K562 (cell line): ENCODE results near the gene ZDHHC8. TPM values are rescaled to one million over a fixed set of nuclear protein-coding genes. Genes with fewer than 3 reads are reported as not detected.

Experiments used
- BCOR ChIP-seq: fragments of 450-650 bp; IDR thresholded peaks from 2 replicates; pipeline ENCODE4 v1.6.1; 2016
- DACH1 ChIP-seq: fragments of 450-650 bp; IDR thresholded peaks from 2 replicates; pipeline ENCODE4 v1.6.1; 2018; ENCODE audit not compliant: partially characterized antibody
- HDAC1 ChIP-seq, 2 experiments: fragments of 450-650 bp; IDR thresholded peaks; 2 replicates each; pipeline ENCODE4 v1.6.1; 2016 to 2017; ENCODE audit warnings: inconsistent platforms in 1 of 2, mild to moderate bottlenecking in 1 of 2, moderate library complexity in 1 of 2
- HOXB6 ChIP-seq: fragments of 250-450 bp; sonication (Bioruptor Pico); IDR thresholded peaks from 2 replicates; pipeline ENCODE4 v1.5.1; 2022; ENCODE audit warnings: mild to moderate bottlenecking, borderline replicate concordance
- IRF2 ChIP-seq: sonication (generic); formaldehyde crosslinking; IDR thresholded peaks from 2 replicates; pipeline ENCODE4 v1.8.1; 2022; ENCODE audit warnings: mild to moderate bottlenecking, missing genetic modification reagents
- KDM1A ChIP-seq, 2 experiments: fragments of 450-650 bp; IDR thresholded peaks; 2 replicates each; pipeline ENCODE4 v1.6.1; 2016; ENCODE audit warnings: mild to moderate bottlenecking in 2 of 2
- MECOM ChIP-seq: fragments of 250-450 bp; sonication (Bioruptor Pico); IDR thresholded peaks from 2 replicates; pipeline ENCODE4 v1.8.0; 2022; ENCODE audit warnings: inconsistent platforms
- ZNF766 ChIP-seq: fragments of 200-800 bp; sonication (Bioruptor generic); conservative IDR thresholded peaks from 2 replicates; pipeline ENCODE4 v1.6.1; 2016; ENCODE audit warnings: missing genetic modification characterization, missing compliant biosample characterization
- ZZZ3 ChIP-seq: fragments of 450-650 bp; IDR thresholded peaks from 2 replicates; pipeline ENCODE4 v1.6.1; 2016; ENCODE audit warnings: antibody characterized with exemption, mild to moderate bottlenecking, moderate library complexity
- polyA plus RNA-seq, 8 experiments: library from polyadenylated mRNA; depleted of rRNA in 4 of 8; stranded (reverse) in 5 of 8; unstranded in 3 of 8; fragments of >200 nt; fragmentation: Nextera tagmentation in 2 of 8; fragmentation: Illumina TruSeq in 1 of 8; extraction: Ambion mirVana in 2 of 8; extraction: Trizol in 1 of 8; gene quantifications; 2 replicates each; pipeline versions ENCODE4 v1.2.1 to v1.2.3, GENCODE V29; 2011 to 2014; ENCODE audit warnings: inconsistent platforms in 1 of 8, missing spikeins in 1 of 8
- total RNA-seq, 7 experiments: library from RNA; depleted of rRNA in 6 of 7; stranded (reverse); fragments of >200 nt in 6 of 7; fragmentation: Illumina TruSeq in 2 of 7; extraction: Trizol in 2 of 7; gene quantifications; 2 replicates each; pipeline versions ENCODE4 v1.2.1 to v1.2.3, GENCODE V29; 2011 to 2021; ENCODE audit warnings: low replicate concordance in 1 of 7
- TF ChIP-seq, protein P1 (sequence below), 2 experiments: fragments of 450-650 bp; IDR thresholded peaks; 2 replicates each; pipeline ENCODE4 v1.6.1; 2018; ENCODE audit warnings: mild to moderate bottlenecking in 2 of 2, low read depth in 1 of 2; ENCODE audit not compliant: partially characterized antibody in 2 of 2
- TF ChIP-seq, protein P2 (sequence below), 2 experiments: fragments of 450-650 bp in 1 of 2; sonication (generic) in 1 of 2; formaldehyde crosslinking in 1 of 2; IDR thresholded peaks; 2 replicates each; pipeline versions ENCODE4 v1.7.1 to v1.9.0; 2016 to 2022; ENCODE audit warnings: inconsistent platforms in 1 of 2, mild to moderate bottlenecking in 1 of 2, missing genetic modification reagents in 1 of 2
- TF ChIP-seq, protein P3 (sequence below): sonication (generic); formaldehyde crosslinking; IDR thresholded peaks from 2 replicates; pipeline ENCODE4 v1.8.0; 2022; ENCODE audit warnings: mild to moderate bottlenecking, missing genetic modification reagents

The ZDHHC8 gene
- total and polyA plus RNA-seq, 9 of the 15 experiments (the other 6 are each of a cell fraction or from before 2014, with no cell fraction given) = 0.04 to 109 (median 16.4) TPM

DNA sequence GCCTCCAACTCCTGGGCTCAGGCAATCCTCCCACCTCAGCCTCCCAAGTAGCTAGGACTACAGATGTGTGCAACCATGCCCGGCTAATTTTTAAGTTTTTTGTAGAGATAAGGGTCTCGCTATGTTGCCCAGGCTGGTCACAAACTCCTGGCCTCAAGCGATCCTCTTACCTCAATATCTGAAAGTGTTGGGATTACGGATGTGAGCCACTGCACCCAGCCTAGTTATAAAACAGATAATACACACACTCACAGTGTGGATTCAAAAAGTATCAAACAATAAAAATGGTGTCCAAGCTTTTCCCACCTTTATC, 19.6 kb downstream of the ZDHHC8 start (continued):
- TF ChIP-seq, protein P1, sequence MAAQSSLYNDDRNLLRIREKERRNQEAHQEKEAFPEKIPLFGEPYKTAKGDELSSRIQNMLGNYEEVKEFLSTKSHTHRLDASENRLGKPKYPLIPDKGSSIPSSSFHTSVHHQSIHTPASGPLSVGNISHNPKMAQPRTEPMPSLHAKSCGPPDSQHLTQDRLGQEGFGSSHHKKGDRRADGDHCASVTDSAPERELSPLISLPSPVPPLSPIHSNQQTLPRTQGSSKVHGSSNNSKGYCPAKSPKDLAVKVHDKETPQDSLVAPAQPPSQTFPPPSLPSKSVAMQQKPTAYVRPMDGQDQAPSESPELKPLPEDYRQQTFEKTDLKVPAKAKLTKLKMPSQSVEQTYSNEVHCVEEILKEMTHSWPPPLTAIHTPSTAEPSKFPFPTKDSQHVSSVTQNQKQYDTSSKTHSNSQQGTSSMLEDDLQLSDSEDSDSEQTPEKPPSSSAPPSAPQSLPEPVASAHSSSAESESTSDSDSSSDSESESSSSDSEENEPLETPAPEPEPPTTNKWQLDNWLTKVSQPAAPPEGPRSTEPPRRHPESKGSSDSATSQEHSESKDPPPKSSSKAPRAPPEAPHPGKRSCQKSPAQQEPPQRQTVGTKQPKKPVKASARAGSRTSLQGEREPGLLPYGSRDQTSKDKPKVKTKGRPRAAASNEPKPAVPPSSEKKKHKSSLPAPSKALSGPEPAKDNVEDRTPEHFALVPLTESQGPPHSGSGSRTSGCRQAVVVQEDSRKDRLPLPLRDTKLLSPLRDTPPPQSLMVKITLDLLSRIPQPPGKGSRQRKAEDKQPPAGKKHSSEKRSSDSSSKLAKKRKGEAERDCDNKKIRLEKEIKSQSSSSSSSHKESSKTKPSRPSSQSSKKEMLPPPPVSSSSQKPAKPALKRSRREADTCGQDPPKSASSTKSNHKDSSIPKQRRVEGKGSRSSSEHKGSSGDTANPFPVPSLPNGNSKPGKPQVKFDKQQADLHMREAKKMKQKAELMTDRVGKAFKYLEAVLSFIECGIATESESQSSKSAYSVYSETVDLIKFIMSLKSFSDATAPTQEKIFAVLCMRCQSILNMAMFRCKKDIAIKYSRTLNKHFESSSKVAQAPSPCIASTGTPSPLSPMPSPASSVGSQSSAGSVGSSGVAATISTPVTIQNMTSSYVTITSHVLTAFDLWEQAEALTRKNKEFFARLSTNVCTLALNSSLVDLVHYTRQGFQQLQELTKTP (IDR thresholded peaks at IDR 0.05; ENCODE audit: low read depth in 1 of 2, partially characterized antibody in 2 of 2) = no peak
- TF ChIP-seq HDAC1 (IDR thresholded peaks at IDR 0.05) (0 out of 4 replicates have a peak, but pooled peaks of 1 of the 2 experiments have one; percentile 12), BCOR (peak; percentile 35; the same call in 1 of the 2 replicates), ZZZ3 (no peak), HOXB6 (0 out of 2 replicates have a peak, but pooled peaks have one; percentile 51), KDM1A (IDR thresholded peaks at IDR 0.05) (no peak), IRF2 (CRISPR knock-in tag) (0 out of 2 replicates have a peak, but pooled peaks have one; percentile 7), ZNF766 (CRISPR knock-in tag) (no peak), MECOM (no peak), DACH1 (no peak)
- TF ChIP-seq, protein P2, sequence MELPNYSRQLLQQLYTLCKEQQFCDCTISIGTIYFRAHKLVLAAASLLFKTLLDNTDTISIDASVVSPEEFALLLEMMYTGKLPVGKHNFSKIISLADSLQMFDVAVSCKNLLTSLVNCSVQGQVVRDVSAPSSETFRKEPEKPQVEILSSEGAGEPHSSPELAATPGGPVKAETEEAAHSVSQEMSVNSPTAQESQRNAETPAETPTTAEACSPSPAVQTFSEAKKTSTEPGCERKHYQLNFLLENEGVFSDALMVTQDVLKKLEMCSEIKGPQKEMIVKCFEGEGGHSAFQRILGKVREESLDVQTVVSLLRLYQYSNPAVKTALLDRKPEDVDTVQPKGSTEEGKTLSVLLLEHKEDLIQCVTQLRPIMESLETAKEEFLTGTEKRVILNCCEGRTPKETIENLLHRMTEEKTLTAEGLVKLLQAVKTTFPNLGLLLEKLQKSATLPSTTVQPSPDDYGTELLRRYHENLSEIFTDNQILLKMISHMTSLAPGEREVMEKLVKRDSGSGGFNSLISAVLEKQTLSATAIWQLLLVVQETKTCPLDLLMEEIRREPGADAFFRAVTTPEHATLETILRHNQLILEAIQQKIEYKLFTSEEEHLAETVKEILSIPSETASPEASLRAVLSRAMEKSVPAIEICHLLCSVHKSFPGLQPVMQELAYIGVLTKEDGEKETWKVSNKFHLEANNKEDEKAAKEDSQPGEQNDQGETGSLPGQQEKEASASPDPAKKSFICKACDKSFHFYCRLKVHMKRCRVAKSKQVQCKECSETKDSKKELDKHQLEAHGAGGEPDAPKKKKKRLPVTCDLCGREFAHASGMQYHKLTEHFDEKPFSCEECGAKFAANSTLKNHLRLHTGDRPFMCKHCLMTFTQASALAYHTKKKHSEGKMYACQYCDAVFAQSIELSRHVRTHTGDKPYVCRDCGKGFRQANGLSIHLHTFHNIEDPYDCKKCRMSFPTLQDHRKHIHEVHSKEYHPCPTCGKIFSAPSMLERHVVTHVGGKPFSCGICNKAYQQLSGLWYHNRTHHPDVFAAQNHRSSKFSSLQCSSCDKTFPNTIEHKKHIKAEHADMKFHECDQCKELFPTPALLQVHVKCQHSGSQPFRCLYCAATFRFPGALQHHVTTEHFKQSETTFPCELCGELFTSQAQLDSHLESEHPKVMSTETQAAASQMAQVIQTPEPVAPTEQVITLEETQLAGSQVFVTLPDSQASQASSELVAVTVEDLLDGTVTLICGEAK (IDR thresholded peaks at IDR 0.05) = no peak
- TF ChIP-seq, protein P2 (CRISPR knock-in tag; IDR thresholded peaks at IDR 0.05) = 0 out of 2 replicates have a peak, but pooled peaks have one; percentile 46
- TF ChIP-seq, protein P3, sequence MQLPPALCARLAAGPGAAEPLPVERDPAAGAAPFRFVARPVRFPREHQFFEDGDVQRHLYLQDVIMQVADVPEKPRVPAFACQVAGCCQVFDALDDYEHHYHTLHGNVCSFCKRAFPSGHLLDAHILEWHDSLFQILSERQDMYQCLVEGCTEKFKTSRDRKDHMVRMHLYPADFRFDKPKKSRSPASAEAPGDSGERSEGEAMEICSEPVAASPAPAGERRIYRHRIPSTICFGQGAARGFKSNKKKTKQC (CRISPR knock-in tag) = 0 out of 2 replicates have a peak, but pooled peaks have one; percentile 34
- TF ChIP-seq, all 486 proteins: peak for 10
